K562 (cell line): ENCODE measurements around the gene CIP2A. TPM values are rescaled to one million over a fixed set of nuclear protein-coding genes. Genes with fewer than 3 reads are reported as not detected.

Source experiments
- ARID1B ChIP-seq: fragments of 450-650 bp; IDR thresholded peaks from 2 replicates; pipeline ENCODE4 v1.6.1; 2016; ENCODE audit warnings: antibody characterized with exemption, mild to moderate bottlenecking, inconsistent platforms
- DPF2 ChIP-seq: fragments of 450-650 bp; IDR thresholded peaks from 2 replicates; pipeline ENCODE4 v1.6.1; 2016
- SRF ChIP-seq, 2 experiments: fragments of 250-450, 450-650 bp in 1 of 2; sonication (Bioruptor Pico) in 1 of 2; sonication (generic) in 1 of 2; formaldehyde crosslinking; IDR thresholded peaks; 2 replicates each; pipeline versions ENCODE4 v1.5.0 to v1.5.1; 2020 to 2022; ENCODE audit warnings: mild to moderate bottlenecking in 1 of 2, missing genetic modification reagents in 1 of 2
- polyA plus RNA-seq, 8 experiments: library from polyadenylated mRNA; depleted of rRNA in 4 of 8; stranded (reverse) in 5 of 8; unstranded in 3 of 8; fragments of >200 nt; fragmentation: Nextera tagmentation in 2 of 8; fragmentation: Illumina TruSeq in 1 of 8; extraction: Ambion mirVana in 2 of 8; extraction: Trizol in 1 of 8; gene quantifications; 2 replicates each; pipeline versions ENCODE4 v1.2.1 to v1.2.3, GENCODE V29; 2011 to 2014; ENCODE audit warnings: inconsistent platforms in 1 of 8, missing spikeins in 1 of 8
- total RNA-seq, 7 experiments: library from RNA; depleted of rRNA in 6 of 7; stranded (reverse); fragments of >200 nt in 6 of 7; fragmentation: Illumina TruSeq in 2 of 7; extraction: Trizol in 2 of 7; gene quantifications; 2 replicates each; pipeline versions ENCODE4 v1.2.1 to v1.2.3, GENCODE V29; 2011 to 2021; ENCODE audit warnings: low replicate concordance in 1 of 7
- TF ChIP-seq, protein P1 (sequence below): fragments of 200-600 bp; sonication (generic); IDR thresholded peaks from one replicate; pipeline ENCODE4 v1.6.1; 2012; ENCODE audit warnings: mild to moderate bottlenecking, low read depth, low read length, inconsistent platforms

CIP2A gene
- total and polyA plus RNA-seq, 9 of the 15 experiments (the other 6 are each of a cell fraction or from before 2014, with no cell fraction given): 10.5 to 41.7 (median 31.5) TPM

DNA sequence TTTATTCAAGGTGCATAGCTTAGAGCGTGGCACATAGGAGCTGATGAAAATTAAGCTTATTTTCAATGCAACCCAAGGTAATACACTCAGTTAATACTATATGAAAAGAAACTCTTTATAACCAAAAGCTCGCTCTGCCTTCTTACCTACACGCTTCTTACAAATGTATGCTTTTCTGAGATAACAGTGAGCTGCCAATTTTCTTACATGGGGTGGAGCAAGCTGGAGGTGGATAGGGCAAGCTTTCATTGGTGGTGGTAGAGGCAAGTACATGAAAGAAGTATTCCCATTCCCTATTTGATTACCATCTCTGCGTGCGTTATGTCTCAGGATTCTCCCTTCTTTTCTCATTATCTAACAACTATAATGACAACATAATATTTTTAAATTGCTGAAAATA is 9.1 kb upstream of the CIP2A start (continued):
- TF ChIP-seq, protein P1, sequence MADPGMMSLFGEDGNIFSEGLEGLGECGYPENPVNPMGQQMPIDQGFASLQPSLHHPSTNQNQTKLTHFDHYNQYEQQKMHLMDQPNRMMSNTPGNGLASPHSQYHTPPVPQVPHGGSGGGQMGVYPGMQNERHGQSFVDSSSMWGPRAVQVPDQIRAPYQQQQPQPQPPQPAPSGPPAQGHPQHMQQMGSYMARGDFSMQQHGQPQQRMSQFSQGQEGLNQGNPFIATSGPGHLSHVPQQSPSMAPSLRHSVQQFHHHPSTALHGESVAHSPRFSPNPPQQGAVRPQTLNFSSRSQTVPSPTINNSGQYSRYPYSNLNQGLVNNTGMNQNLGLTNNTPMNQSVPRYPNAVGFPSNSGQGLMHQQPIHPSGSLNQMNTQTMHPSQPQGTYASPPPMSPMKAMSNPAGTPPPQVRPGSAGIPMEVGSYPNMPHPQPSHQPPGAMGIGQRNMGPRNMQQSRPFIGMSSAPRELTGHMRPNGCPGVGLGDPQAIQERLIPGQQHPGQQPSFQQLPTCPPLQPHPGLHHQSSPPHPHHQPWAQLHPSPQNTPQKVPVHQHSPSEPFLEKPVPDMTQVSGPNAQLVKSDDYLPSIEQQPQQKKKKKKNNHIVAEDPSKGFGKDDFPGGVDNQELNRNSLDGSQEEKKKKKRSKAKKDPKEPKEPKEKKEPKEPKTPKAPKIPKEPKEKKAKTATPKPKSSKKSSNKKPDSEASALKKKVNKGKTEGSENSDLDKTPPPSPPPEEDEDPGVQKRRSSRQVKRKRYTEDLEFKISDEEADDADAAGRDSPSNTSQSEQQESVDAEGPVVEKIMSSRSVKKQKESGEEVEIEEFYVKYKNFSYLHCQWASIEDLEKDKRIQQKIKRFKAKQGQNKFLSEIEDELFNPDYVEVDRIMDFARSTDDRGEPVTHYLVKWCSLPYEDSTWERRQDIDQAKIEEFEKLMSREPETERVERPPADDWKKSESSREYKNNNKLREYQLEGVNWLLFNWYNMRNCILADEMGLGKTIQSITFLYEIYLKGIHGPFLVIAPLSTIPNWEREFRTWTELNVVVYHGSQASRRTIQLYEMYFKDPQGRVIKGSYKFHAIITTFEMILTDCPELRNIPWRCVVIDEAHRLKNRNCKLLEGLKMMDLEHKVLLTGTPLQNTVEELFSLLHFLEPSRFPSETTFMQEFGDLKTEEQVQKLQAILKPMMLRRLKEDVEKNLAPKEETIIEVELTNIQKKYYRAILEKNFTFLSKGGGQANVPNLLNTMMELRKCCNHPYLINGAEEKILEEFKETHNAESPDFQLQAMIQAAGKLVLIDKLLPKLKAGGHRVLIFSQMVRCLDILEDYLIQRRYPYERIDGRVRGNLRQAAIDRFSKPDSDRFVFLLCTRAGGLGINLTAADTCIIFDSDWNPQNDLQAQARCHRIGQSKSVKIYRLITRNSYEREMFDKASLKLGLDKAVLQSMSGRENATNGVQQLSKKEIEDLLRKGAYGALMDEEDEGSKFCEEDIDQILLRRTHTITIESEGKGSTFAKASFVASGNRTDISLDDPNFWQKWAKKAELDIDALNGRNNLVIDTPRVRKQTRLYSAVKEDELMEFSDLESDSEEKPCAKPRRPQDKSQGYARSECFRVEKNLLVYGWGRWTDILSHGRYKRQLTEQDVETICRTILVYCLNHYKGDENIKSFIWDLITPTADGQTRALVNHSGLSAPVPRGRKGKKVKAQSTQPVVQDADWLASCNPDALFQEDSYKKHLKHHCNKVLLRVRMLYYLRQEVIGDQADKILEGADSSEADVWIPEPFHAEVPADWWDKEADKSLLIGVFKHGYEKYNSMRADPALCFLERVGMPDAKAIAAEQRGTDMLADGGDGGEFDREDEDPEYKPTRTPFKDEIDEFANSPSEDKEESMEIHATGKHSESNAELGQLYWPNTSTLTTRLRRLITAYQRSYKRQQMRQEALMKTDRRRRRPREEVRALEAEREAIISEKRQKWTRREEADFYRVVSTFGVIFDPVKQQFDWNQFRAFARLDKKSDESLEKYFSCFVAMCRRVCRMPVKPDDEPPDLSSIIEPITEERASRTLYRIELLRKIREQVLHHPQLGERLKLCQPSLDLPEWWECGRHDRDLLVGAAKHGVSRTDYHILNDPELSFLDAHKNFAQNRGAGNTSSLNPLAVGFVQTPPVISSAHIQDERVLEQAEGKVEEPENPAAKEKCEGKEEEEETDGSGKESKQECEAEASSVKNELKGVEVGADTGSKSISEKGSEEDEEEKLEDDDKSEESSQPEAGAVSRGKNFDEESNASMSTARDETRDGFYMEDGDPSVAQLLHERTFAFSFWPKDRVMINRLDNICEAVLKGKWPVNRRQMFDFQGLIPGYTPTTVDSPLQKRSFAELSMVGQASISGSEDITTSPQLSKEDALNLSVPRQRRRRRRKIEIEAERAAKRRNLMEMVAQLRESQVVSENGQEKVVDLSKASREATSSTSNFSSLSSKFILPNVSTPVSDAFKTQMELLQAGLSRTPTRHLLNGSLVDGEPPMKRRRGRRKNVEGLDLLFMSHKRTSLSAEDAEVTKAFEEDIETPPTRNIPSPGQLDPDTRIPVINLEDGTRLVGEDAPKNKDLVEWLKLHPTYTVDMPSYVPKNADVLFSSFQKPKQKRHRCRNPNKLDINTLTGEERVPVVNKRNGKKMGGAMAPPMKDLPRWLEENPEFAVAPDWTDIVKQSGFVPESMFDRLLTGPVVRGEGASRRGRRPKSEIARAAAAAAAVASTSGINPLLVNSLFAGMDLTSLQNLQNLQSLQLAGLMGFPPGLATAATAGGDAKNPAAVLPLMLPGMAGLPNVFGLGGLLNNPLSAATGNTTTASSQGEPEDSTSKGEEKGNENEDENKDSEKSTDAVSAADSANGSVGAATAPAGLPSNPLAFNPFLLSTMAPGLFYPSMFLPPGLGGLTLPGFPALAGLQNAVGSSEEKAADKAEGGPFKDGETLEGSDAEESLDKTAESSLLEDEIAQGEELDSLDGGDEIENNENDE: no peak
- TF ChIP-seq SRF (CRISPR knock-in tag; IDR thresholded peaks at IDR 0.05) (no peak), ARID1B (peak; percentile 48), DPF2 (peak; percentile 34; the same call in 1 of the 2 replicates)
